Endothelial cell of umbilical vein (primary cell): Measurements from ENCODE around the gene ELAVL1. TPM values are rescaled to one million over a fixed set of nuclear protein-coding genes. Genes with fewer than 3 reads are reported as not detected.

Experiments
- BruUV-seq: library from RNA; stranded (reverse); fragments of 400-500 nt; replicated peaks from 2 replicates; lab custom pipeline; 2021; lab: Mats Ljungman, UMichigan
- CTCF ChIA-PET: fragments of 300-600, 350-600 bp; sonication (Branson Sonifier 250); formaldehyde crosslinking; loops from one replicate; lab custom pipeline; 2021; ENCODE audit warnings: antibody characterized with exemption, inconsistent platforms; lab: Charles Lee
- POLR2A ChIA-PET: fragments of 300-600, 350-600 bp; sonication (Branson Sonifier 250); formaldehyde crosslinking; loops from one replicate; lab custom pipeline; 2021; ENCODE audit warnings: antibody characterized with exemption, inconsistent platforms; lab: Charles Lee
- DNase-seq: peaks from one replicate; pipeline ENCODE4 v3.0.0-alpha.2; 2011; ENCODE audit warnings: low read depth, low spot score
- FAIRE-seq: peaks from 2 replicates; lab custom pipeline; 2011; peaks lifted over from hg19 to GRCh38; lab: Jason Lieb, UNC
- H2AFZ ChIP-seq: 2 replicates; pipeline ENCODE4 v1.6.0; 2012; ENCODE audit warnings: low read depth, low read length, control low read depth, inconsistent platforms
- H3K27ac ChIP-seq: 2 replicates; pipeline ENCODE4 v1.5.1; 2011; ENCODE audit warnings: low read depth, mild to moderate bottlenecking, control low read depth, low read length, moderate library complexity; ENCODE audit not compliant: insufficient read depth
- H3K27me3 ChIP-seq, 2 experiments: 2 replicates each; pipeline versions ENCODE4 v1.6.0 to v1.6.1; 2011; ENCODE audit warnings: low read length in 2 of 2, mixed read lengths in 1 of 2; ENCODE audit not compliant: control insufficient read depth in 2 of 2, insufficient read depth in 2 of 2
- H3K36me3 ChIP-seq, 2 experiments: 2 replicates in 1 of 2; 3 replicates in 1 of 2; pipeline ENCODE4 v1.5.1; 2011; ENCODE audit warnings: low read length in 2 of 2, mild to moderate bottlenecking in 1 of 2, moderate library complexity in 1 of 2; ENCODE audit not compliant: control insufficient read depth in 2 of 2, insufficient read depth in 2 of 2; ENCODE audit errors: extremely low read depth in 1 of 2
- H3K4me1 ChIP-seq: 3 replicates; pipeline ENCODE4 v1.5.1; 2011; ENCODE audit warnings: mild to moderate bottlenecking, low read length; ENCODE audit not compliant: control insufficient read depth, insufficient read depth; ENCODE audit errors: extremely low read depth
- H3K4me2 ChIP-seq: 2 replicates; pipeline ENCODE4 v1.6.1; 2011; ENCODE audit warnings: low read length, control low read depth, mixed read lengths; ENCODE audit not compliant: insufficient read depth
- H3K4me3 ChIP-seq, 3 experiments: fragments of 200-600 bp in 1 of 3; sonication (generic), shearing (Covaris generic) in 1 of 3; replicated peaks in 1 of 3; 2 replicates each; pipeline ENCODE4 v1.5.1; 2011 to 2016; ENCODE audit warnings: control low read depth in 3 of 3, low read length in 3 of 3, mild to moderate bottlenecking in 2 of 3, inconsistent platforms in 1 of 3, low read depth in 1 of 3, moderate library complexity in 1 of 3; ENCODE audit not compliant: insufficient read depth in 1 of 3
- H3K79me2 ChIP-seq: 2 replicates; pipeline ENCODE4 v1.6.0; 2012; ENCODE audit warnings: low read length, inconsistent platforms; ENCODE audit not compliant: control insufficient read depth, insufficient read depth
- H3K9ac ChIP-seq: replicated peaks from 2 replicates; pipeline ENCODE3; 2011; ENCODE audit warnings: low read length, control low read depth; ENCODE audit not compliant: insufficient read depth; ENCODE audit errors: extremely low read depth
- H3K9me1 ChIP-seq: replicated peaks from 3 replicates; pipeline ENCODE4 v1.6.0; 2011; ENCODE audit warnings: mild to moderate bottlenecking, low read length; ENCODE audit not compliant: control insufficient read depth, insufficient read depth; ENCODE audit errors: extremely low read depth
- H3K9me3 ChIP-seq: replicated peaks from 2 replicates; pipeline ENCODE4 v1.5.1; 2012; ENCODE audit warnings: low read length, inconsistent platforms; ENCODE audit not compliant: control insufficient read depth, insufficient read depth
- H4K20me1 ChIP-seq: replicated peaks from 2 replicates; pipeline ENCODE3; 2011; ENCODE audit warnings: mild to moderate bottlenecking, low read length; ENCODE audit not compliant: control insufficient read depth, insufficient read depth; ENCODE audit errors: extremely low read depth
- EZH2 ChIP-seq: IDR thresholded peaks from 2 replicates; pipeline ENCODE4 v1.6.1; 2012; ENCODE audit warnings: borderline replicate concordance, low read depth, mild to moderate bottlenecking, moderate library complexity, low read length, inconsistent platforms; ENCODE audit not compliant: severe bottlenecking
- GATA2 ChIP-seq: IDR thresholded peaks from 2 replicates; pipeline ENCODE4 v1.7.0; 2011; ENCODE audit warnings: low read depth, mild to moderate bottlenecking, moderate library complexity, mixed read lengths, low read length; ENCODE audit not compliant: insufficient read length, insufficient read depth
- JUN ChIP-seq: IDR thresholded peaks from 2 replicates; pipeline ENCODE4 v1.6.1; 2011; ENCODE audit warnings: borderline replicate concordance, low read depth; ENCODE audit not compliant: insufficient read length, insufficient read depth
- MYC ChIP-seq: IDR thresholded peaks from one replicate; pipeline ENCODE4 v1.6.1; 2011; ENCODE audit warnings: mild to moderate bottlenecking, low read depth, low read length
- POLR2A ChIP-seq: IDR thresholded peaks from 2 replicates; pipeline ENCODE4 v1.6.1; 2012; ENCODE audit warnings: low read depth, mild to moderate bottlenecking, control low read depth, low read length
- POLR2AphosphoS5 ChIP-seq: IDR thresholded peaks from 2 replicates; pipeline ENCODE4 v1.6.1; 2012; ENCODE audit warnings: low read depth, mild to moderate bottlenecking, control low read depth, low read length, moderate library complexity; ENCODE audit not compliant: insufficient read depth
- dilution Hi-C: fragments of 300-500 bp; cut with MboI; formaldehyde crosslinking; loops from one replicate; pipeline ENCODE4 v1.15.0; 2019; ENCODE audit warnings: low sequenced_read_pairs; ENCODE audit not compliant: extremely low pct_ligation_motif_present
- intact Hi-C: fragments of 100-400 bp; cut with micrococcal nuclease; formaldehyde crosslinking; loops from one replicate; pipeline ENCODE4 v1.10.0; 2022
- polyA plus RNA-seq, 4 experiments: library from polyadenylated mRNA; depleted of rRNA in 3 of 4; stranded (reverse) in 3 of 4; unstranded in 1 of 4; fragments of >200 nt; gene quantifications; 2 replicates each; pipeline versions ENCODE4 v1.2.1 to v1.2.3, GENCODE V29; 2011 to 2012; ENCODE audit warnings: missing spikeins in 1 of 4
- total RNA-seq: library from RNA; stranded (reverse); gene quantifications from 2 replicates; pipeline ENCODE4 v1.2.3, GENCODE V29; 2021
- TF ChIP-seq, protein P1 (sequence below): IDR thresholded peaks from 2 replicates; pipeline ENCODE4 v1.6.1; 2011; ENCODE audit not compliant: insufficient read depth, insufficient read length
- TF ChIP-seq, protein P2 (sequence below), 2 donors: IDR thresholded peaks; 1 replicate in 1 of 2; 2 replicates in 1 of 2; pipeline ENCODE4 v1.5.1; 2011; ENCODE audit warnings: low read length in 2 of 2, mild to moderate bottlenecking in 2 of 2, moderate library complexity in 2 of 2, control low read depth in 1 of 2, inconsistent platforms in 1 of 2, low read depth in 1 of 2; ENCODE audit not compliant: insufficient read depth in 1 of 2; ENCODE audit errors: extremely low read depth in 1 of 2

The ELAVL1 gene
- total and polyA plus RNA-seq, 2 donors (not counting 3 experiments of a cell fraction or from before 2014, with no cell fraction given): 46.8 to 134 TPM

- POLR2A ChIA-PET: no interaction called here
Measured at GRCh38 chr19:8020681-8021080, 15.2 kb upstream of the ELAVL1 start.

DNA sequence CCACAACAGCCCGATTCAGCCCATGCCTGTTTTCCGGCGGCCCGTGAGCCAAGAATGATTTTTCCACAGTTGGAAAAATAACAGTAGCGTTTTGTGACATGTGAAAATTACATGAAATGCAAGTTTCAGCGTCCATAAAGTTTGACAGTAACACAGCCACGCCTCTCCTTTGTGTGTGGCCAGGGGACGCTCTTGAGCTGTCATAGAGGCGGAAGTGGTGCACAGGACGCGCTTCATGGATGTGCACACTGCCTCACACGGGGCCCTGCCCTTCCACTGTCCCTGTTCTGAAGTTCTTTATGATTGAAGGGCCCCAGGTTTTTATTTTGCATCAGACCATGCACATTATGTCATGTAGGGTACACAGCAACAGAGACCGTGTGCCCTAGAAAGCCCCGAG lies 12.4 kb upstream of the ELAVL1 start:
- no peaks in the 10 kb centered on the region for H3K27me3 ChIP-seq
- H4K20me1 ChIP-seq: no peaks in the 10 kb centered on the region
- H3K4me3 ChIP-seq: no peak overlapping the region
- H3K9ac ChIP-seq: no peak overlapping the region
- no peak for TF ChIP-seq GATA2
- no peak for TF ChIP-seq POLR2A
- no peak for TF ChIP-seq EZH2
- TF ChIP-seq, protein P1, sequence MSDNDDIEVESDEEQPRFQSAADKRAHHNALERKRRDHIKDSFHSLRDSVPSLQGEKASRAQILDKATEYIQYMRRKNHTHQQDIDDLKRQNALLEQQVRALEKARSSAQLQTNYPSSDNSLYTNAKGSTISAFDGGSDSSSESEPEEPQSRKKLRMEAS: no peak
- TF ChIP-seq, protein P2, sequence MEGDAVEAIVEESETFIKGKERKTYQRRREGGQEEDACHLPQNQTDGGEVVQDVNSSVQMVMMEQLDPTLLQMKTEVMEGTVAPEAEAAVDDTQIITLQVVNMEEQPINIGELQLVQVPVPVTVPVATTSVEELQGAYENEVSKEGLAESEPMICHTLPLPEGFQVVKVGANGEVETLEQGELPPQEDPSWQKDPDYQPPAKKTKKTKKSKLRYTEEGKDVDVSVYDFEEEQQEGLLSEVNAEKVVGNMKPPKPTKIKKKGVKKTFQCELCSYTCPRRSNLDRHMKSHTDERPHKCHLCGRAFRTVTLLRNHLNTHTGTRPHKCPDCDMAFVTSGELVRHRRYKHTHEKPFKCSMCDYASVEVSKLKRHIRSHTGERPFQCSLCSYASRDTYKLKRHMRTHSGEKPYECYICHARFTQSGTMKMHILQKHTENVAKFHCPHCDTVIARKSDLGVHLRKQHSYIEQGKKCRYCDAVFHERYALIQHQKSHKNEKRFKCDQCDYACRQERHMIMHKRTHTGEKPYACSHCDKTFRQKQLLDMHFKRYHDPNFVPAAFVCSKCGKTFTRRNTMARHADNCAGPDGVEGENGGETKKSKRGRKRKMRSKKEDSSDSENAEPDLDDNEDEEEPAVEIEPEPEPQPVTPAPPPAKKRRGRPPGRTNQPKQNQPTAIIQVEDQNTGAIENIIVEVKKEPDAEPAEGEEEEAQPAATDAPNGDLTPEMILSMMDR (IDR thresholded peaks at IDR 0.05; ENCODE audit: extremely low read depth in 1 of 2, insufficient read depth in 1 of 2, low read depth in 1 of 2, low read length in 2 of 2): no peak
- TF ChIP-seq JUN: no peak
- no peak for TF ChIP-seq POLR2AphosphoS5
- TF ChIP-seq MYC: no peak
- CTCF ChIA-PET: no interaction called here
- no peaks in the 10 kb centered on the region for H3K9me3 ChIP-seq
- no TSS peak for BruUV-seq
- no peak overlapping the region for H3K4me2 ChIP-seq
- no peak overlapping the region for H2AFZ ChIP-seq
- no peak for DNase-seq
- no peaks in the 10 kb centered on the region for H3K36me3 ChIP-seq
- FAIRE-seq: no peak
- no peaks in the 10 kb centered on the region for H3K9me1 ChIP-seq
- no peak overlapping the region for H3K27ac ChIP-seq
- no peaks in the 10 kb centered on the region for H3K79me2 ChIP-seq
- no peaks in the 10 kb centered on the region for H3K4me1 ChIP-seq
- dilution Hi-C loops: no loop called here
- intact Hi-C loops: no loop called here
- POLR2A ChIA-PET: no interaction called here

More at GRCh38 chr19:8020681-8021080, 15.2 kb upstream of the ELAVL1 start:
- H3K4me3 ChIP-seq: no peak overlapping the region
- H3K36me3 ChIP-seq: no peaks in the 10 kb centered on the region
- no peak overlapping the region for H3K27ac ChIP-seq
- no peak overlapping the region for H3K4me2 ChIP-seq
- FAIRE-seq: no peak
- no peaks in the 10 kb centered on the region for H3K4me1 ChIP-seq
- intact Hi-C loops: no loop called here
- no peak for TF ChIP-seq POLR2AphosphoS5
- no peak for TF ChIP-seq GATA2
- TF ChIP-seq EZH2: no peak
- no peak for TF ChIP-seq POLR2A
- TF ChIP-seq, protein P2 (IDR thresholded peaks at IDR 0.05; ENCODE audit: extremely low read depth in 1 of 2, insufficient read depth in 1 of 2, low read depth in 1 of 2, low read length in 2 of 2): no peak
- no peak for TF ChIP-seq MYC
- TF ChIP-seq JUN: no peak
- no peaks in the 10 kb centered on the region for H3K27me3 ChIP-seq
- dilution Hi-C loops: no loop called here
- H3K9me1 ChIP-seq: no peaks in the 10 kb centered on the region
- no peak overlapping the region for H2AFZ ChIP-seq
- no peak for DNase-seq
- H3K79me2 ChIP-seq: no peaks in the 10 kb centered on the region
- no peak overlapping the region for H3K9ac ChIP-seq
- no TSS peak for BruUV-seq
- H4K20me1 ChIP-seq: no peaks in the 10 kb centered on the region
- CTCF ChIA-PET: no interaction called here
- H3K9me3 ChIP-seq: no peaks in the 10 kb centered on the region
